OCI-LY3 (cell line): ENCODE measurements around the gene AHCYL2.

ENCODE experiments used
- EZH2phosphoT487 ChIP-seq: fragments of 200-600 bp; shearing (Covaris generic); IDR thresholded peaks from 2 replicates; pipeline ENCODE4 v1.6.1; 2018; ENCODE audit warnings: antibody characterized with exemption, mixed run types, low read depth
- TF ChIP-seq, protein P1 (sequence below): fragments of 200-600, 300-600 bp; sonication (generic); IDR thresholded peaks from 2 replicates; pipeline ENCODE4 v1.5.1; 2014; ENCODE audit warnings: antibody characterized with exemption, low read length, low read depth

DNA sequence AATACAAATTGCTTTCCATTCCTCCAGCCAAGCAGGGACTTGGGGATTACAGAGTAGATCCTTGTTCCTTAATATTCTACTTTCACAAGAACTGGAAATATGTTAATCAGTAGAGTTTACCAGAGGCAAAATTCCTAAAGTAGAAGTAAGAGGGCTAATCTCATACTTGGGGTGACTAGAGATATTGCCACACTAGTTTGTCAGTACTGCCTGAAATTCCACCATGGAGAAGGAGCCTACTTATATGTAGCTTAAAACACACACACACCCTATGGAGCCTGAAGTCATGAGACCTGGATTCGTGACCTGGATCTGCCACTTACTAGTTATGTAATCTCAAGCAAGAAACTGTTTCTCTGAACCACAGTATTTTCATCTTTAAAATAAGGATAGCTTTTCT lies 243.3 kb downstream of the AHCYL2 start:
- TF ChIP-seq, protein P1, sequence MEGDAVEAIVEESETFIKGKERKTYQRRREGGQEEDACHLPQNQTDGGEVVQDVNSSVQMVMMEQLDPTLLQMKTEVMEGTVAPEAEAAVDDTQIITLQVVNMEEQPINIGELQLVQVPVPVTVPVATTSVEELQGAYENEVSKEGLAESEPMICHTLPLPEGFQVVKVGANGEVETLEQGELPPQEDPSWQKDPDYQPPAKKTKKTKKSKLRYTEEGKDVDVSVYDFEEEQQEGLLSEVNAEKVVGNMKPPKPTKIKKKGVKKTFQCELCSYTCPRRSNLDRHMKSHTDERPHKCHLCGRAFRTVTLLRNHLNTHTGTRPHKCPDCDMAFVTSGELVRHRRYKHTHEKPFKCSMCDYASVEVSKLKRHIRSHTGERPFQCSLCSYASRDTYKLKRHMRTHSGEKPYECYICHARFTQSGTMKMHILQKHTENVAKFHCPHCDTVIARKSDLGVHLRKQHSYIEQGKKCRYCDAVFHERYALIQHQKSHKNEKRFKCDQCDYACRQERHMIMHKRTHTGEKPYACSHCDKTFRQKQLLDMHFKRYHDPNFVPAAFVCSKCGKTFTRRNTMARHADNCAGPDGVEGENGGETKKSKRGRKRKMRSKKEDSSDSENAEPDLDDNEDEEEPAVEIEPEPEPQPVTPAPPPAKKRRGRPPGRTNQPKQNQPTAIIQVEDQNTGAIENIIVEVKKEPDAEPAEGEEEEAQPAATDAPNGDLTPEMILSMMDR: no peak
- TF ChIP-seq EZH2phosphoT487: no peak
